ENCODE measurements around the gene TSEN54. TPM values are rescaled to one million over a fixed set of nuclear protein-coding genes. Genes with fewer than 3 reads are reported as not detected.

Gene TSEN54
- total RNA-seq, 4 donors from 2014 or later: 15.8 to 26.5 (median 17.1) TPM

DNA sequence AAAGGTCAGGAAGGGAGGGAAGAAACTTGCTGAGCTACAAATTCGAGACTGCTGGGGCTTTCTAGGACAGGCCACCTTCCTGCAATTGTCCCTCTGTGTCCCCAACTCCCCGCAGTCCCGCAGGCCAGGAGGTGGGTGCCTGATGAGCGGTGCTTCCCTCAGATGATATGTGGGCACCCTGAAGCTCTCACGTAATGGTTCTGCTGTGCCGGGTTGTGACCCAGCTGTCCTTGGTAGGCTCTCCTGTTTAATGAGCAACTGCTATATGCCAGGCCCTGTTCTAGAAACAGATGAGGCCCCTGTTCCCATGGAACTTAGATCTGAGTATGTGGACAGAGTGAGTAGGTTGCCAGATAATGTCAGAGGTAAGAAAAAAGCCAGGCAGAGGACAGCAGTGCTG is 49.3 kb downstream of the TSEN54 start:
- no CpG with 5 or more reads among the region's 6 CpGs for WGBS, 2 donors (ENCODE audit: low coverage in 1 of 2)
- ATAC-seq: no peak

DNA sequence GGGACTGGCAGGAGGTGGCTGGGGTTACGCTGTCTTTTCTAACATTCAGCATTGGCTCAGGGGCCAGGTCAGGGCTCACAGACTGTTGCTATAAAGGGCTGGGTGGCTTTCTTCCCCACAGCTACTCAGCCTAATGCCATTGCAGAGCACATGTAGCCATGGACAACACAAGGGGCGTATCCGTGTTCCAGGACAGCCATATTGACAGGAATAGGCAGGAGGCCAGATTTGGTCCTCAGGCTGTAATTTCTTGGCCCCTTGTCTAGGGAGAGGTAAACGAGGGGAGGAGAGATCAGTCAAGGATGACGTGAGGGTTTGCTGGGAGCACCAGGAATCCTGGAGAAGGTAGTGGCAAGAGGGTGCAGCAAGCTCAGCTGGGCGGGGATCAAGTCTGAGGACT is 50.1 kb downstream of the TSEN54 start:
- no peak for ATAC-seq
- Histone ChIP-seq H3K4me3 (no peak overlapping the region), H3K4me1 (no peaks in the 10 kb centered on the region), H3K9me3 (no peaks in the 10 kb centered on the region), H3K36me3 (peaks cover 0 to 28% of the 10 kb centered on the region in 2 donors), H3K27ac (no peak overlapping the region), H3K27me3 (no peaks in the 10 kb centered on the region)
- no peak for TF ChIP-seq POLR2AphosphoS5 (IDR thresholded peaks at IDR 0.05)
- TF ChIP-seq, protein P1, sequence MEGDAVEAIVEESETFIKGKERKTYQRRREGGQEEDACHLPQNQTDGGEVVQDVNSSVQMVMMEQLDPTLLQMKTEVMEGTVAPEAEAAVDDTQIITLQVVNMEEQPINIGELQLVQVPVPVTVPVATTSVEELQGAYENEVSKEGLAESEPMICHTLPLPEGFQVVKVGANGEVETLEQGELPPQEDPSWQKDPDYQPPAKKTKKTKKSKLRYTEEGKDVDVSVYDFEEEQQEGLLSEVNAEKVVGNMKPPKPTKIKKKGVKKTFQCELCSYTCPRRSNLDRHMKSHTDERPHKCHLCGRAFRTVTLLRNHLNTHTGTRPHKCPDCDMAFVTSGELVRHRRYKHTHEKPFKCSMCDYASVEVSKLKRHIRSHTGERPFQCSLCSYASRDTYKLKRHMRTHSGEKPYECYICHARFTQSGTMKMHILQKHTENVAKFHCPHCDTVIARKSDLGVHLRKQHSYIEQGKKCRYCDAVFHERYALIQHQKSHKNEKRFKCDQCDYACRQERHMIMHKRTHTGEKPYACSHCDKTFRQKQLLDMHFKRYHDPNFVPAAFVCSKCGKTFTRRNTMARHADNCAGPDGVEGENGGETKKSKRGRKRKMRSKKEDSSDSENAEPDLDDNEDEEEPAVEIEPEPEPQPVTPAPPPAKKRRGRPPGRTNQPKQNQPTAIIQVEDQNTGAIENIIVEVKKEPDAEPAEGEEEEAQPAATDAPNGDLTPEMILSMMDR (IDR thresholded peaks at IDR 0.05): no peak
- 64 to 74% methylated on average over 3 to 4 of the region's 6 CpGs for WGBS, 2 donors (ENCODE audit: low coverage in 1 of 2)

More for the DNA sequence above, 49.3 kb downstream of the TSEN54 start:
- Histone ChIP-seq H3K27me3 (no peaks in the 10 kb centered on the region), H3K27ac (no peak overlapping the region), H3K4me3 (no peak overlapping the region), H3K9me3 (no peaks in the 10 kb centered on the region), H3K36me3 (peaks cover 0 to 28% of the 10 kb centered on the region in 2 donors), H3K4me1 (no peaks in the 10 kb centered on the region)
- TF ChIP-seq POLR2AphosphoS5 (IDR thresholded peaks at IDR 0.05): no peak
- no peak for TF ChIP-seq POLR2A (IDR thresholded peaks at IDR 0.05)
- TF ChIP-seq, protein P1 (IDR thresholded peaks at IDR 0.05): no peak
- TF ChIP-seq EP300 (IDR thresholded peaks at IDR 0.05): no peak

DNA sequence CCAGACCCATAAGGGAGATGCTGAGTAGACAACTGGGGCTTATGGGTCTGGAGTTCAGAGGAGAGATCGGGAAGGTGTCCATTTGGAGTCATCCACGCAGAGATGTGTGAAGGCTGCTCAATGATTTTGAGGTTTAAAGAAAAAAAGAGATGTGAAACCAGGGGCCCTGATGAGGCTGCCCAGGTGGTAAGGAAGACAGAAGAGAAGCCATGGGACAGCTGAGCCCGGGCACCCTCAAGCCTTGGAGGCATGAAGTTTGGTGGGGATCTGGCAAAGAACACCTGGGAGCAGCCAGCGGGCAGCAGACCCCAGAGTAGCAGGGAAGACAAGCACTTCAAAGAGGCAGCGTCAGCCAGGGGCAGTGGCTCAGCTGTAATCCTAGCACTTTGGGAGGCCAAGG is 50.5 kb downstream of the TSEN54 start:
- peaks cover 0 to 28% of the 10 kb centered on the region in 2 donors for H3K36me3 ChIP-seq
- H3K9me3 ChIP-seq: no peaks in the 10 kb centered on the region
- no peaks in the 10 kb centered on the region for H3K4me1 ChIP-seq
- no peak for TF ChIP-seq POLR2AphosphoS5 (IDR thresholded peaks at IDR 0.05)
- TF ChIP-seq, protein P1 (IDR thresholded peaks at IDR 0.05): no peak
- TF ChIP-seq EP300 (IDR thresholded peaks at IDR 0.05): no peak
- TF ChIP-seq POLR2A (IDR thresholded peaks at IDR 0.05): no peak
- no peaks in the 10 kb centered on the region for H3K27me3 ChIP-seq
- WGBS, 2 donors (ENCODE audit: low coverage in 1 of 2): 70 to 100% methylated on average over 1 to 5 of the region's 5 CpGs
- no peak for ATAC-seq
- no peak overlapping the region for H3K27ac ChIP-seq
- no peak overlapping the region for H3K4me3 ChIP-seq

DNA sequence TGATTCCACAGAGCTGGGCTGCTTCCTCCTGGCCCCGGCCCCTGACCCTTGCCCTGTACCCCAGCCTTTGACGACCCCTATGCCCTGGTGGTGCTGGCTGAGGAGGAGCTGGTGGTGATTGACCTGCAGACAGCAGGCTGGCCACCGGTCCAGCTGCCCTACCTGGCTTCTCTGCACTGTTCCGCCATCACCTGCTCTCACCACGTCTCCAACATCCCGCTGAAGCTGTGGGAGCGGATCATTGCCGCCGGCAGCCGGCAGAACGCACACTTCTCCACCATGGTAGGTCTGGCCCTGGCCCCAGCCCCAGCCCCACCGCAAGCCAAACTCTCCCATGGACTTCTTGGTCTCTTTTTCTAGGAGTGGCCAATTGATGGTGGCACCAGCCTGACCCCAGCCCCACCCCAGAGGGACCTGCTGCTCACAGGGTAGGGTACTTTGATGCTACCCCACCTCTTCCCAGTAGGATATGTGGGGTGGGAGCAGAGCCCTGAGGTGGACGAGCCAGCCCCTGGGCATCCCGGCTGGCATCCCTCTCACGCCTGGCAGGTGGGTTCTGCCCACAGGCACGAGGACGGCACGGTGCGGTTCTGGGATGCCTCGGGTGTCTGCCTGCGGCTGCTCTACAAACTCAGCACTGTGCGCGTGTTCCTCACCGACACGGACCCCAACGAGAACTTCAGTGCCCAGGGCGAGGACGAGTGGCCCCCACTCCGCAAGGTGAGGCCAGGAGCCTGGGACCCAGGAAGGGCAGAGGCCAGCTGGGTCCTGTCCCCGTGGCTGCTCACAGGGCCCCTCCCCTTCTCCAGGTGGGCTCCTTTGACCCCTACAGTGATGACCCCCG is 52.3 kb downstream of the TSEN54 start:
- H3K4me1 ChIP-seq: no peaks in the 10 kb centered on the region
- ATAC-seq: no peak
- H3K27me3 ChIP-seq: no peaks in the 10 kb centered on the region
- H3K4me3 ChIP-seq: no peak overlapping the region
- no peak overlapping the region for H3K27ac ChIP-seq
- WGBS, 2 donors (ENCODE audit: low coverage in 1 of 2): 100% methylated on average over 3 to 6 of the region's 31 CpGs
- no peaks in the 10 kb centered on the region for H3K9me3 ChIP-seq
- H3K36me3 ChIP-seq: peaks cover 0 to 17% of the 10 kb centered on the region in 2 donors
- TF ChIP-seq POLR2A (IDR thresholded peaks at IDR 0.05) (no peak), POLR2AphosphoS5 (IDR thresholded peaks at IDR 0.05) (no peak), EP300 (IDR thresholded peaks at IDR 0.05) (no peak)
- TF ChIP-seq, protein P1 (IDR thresholded peaks at IDR 0.05): no peak
